GM18508 (cell line): ENCODE data around the gene HOXC11.

ENCODE experiments used
- ATAC-seq: cut with Tn5 transposase; IDR thresholded peaks from one replicate; pipeline ENCODE4 v1.9.1; 2021; ENCODE audit warnings: moderate number of reproducible peaks; ENCODE audit not compliant: insufficient read depth, unreplicated experiment

The HOXC11 gene

DNA sequence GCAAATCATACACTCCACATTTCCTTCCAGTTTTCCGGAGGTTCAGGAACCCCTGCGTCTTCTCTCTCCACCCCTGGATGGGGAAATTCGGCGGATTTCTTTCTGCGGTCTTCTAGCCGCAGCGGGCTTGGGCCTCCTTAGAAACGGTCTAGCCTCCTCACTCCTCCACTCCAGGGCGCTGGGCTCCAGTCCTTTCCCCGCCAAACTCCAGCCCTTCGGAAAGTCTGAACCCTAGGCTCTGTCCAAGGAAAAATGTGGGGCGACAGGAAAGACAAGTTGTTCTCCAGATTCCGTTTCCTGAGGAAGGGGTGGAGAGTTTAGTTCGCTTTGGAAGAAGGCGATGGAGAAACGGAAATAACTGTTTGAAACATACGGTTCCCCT lies 10.6 kb downstream of the HOXC11 start:
- no peak for ATAC-seq

DNA sequence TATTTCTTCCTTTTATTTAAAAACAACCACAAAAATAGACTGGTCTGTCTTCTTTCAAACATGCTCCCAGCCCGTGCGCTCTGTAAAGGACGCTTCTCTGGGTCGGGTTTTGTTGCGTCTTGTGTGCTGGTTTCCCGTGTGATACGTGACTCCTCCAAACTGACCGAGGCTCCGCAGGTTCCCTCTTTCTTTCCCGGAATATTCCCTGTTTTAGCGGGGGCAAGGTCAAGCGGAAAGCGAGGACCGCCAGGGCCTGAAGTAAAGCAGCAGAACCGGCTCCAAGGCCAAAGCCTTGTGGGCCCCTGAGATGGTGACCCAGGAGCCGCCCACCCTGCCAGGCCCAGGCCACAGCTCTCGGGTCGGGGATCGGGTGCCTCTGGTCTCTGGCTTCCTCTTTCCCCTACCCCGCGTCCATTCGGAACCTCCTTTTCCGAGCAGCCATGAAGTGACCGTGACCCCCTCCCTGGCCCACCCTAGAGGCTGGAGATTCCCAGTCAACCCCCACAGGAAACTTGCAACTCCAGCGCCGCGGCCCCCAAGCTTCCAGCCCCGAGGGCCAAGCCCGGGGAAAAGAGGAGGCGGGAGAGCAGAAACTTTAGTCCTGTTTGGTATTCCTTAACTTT lies 11.1 kb downstream of the HOXC11 start:
- ATAC-seq: no peak

DNA sequence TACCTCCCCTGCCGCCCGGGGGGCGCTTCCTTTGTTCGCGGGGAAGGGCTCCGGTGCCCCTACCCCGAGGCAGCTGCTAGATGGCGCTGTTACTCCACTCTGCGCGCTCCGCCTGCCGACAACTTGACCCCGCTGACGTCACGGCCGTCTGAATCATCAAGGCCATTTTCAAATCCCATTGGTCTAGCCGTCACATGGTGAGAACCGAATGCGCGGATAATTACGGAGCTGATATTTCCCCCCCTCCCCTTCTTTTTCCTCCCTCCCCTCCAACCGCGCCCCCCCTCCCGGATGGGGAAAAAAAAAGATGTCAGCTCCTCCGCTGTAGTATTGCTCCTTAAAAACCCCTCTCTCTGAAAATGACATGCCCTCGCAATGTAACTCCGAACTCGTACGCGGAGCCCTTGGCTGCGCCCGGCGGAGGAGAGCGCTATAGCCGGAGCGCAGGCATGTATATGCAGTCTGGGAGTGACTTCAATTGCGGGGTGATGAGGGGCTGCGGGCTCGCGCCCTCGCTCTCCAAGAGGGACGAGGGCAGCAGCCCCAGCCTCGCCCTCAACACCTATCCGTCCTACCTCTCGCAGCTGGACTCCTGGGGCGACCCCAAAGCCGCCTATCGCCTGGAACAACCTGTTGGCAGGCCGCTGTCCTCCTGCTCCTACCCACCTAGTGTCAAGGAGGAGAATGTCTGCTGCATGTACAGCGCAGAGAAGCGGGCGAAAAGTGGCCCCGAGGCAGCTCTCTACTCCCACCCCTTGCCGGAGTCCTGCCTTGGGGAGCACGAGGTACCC lies 12.2 kb downstream of the HOXC11 start, which contains the start of gene HOXC10:
HOXC10 (plus strand) TSS at position 246 of the 791 bp plus-strand sequence; CDS start at position 360, 114 bp downstream.
- no peak for ATAC-seq

DNA sequence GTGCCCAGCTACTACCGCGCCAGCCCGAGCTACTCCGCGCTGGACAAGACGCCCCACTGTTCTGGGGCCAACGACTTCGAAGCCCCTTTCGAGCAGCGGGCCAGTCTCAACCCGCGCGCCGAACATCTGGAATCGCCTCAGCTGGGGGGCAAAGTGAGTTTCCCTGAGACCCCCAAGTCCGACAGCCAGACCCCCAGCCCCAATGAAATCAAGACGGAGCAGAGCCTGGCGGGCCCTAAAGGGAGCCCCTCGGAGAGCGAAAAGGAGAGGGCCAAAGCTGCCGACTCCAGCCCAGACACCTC lies 12.7 kb downstream of the HOXC11 start:
- ATAC-seq: no peak

DNA sequence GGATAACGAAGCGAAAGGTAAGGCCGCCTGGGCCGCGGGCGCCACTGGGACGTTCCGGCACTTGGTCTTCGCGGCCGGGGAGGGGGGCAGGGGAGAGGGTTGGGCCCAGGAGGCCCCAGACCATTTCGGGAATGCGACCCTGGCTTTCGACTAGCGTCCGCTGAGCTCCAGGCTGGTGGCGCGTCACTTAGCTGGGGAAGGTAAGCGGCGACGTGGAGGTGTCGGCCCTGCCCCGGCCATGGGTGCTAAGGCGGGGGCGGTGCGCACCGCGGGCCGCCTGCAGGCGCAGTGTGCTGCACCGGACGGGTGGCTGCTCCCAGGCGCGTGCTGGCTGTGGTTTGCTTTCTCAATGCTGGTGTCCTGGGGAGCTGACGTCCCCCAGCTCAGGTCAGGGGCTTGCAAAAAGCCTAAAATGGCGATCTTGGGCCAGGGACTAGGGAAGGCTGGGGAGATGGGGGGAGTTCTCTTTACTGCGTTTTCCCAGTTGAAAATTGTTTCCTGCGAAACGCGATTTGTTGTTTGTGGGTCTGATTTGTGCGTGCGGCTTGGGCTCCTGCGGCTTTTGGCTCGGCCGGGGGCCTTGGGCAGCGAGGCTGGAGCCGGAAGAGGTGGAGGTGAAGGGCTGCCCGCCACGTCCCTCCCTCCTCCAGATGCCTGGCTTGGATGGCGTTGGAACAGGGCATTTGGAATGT lies 13.2 kb downstream of the HOXC11 start:
- no peak for ATAC-seq

DNA sequence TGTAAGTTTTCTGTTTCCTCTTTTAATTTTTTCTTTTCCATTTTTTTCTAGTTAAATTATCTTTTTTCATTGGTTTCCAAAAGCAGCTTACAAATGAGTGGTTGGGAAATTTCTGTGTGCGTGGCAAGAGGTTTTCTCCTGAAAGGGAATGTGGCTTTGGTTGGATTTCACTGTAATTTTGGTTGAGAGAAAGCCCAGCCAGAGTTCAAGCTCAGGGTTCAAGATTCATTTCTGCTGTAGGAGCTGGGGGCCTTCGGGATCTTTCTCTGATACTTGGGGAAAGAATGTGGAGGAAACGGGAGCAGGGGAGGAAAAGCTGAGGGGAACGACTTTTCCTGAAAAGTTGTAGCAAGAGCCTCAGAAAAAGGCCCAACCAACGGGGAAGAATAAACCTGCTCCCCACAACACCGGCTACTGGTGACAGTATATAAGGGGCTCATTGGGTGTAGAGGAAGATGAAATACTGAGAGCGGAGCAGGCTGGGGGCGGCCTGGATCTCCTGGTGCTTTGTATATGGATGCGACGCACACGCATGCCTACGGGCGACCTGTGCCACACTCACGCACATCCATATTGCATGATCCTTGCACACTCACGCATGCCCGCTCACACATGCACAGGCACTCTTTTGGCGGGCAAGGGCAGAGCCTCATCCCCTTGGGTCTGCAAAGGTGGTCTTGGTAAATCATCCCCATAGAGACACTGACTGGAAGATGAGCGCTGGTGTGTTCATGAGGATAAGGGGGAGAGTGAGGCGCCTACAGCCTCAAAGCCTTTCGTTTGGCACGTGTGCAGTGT lies 14.0 kb downstream of the HOXC11 start:
- no peak for ATAC-seq

DNA sequence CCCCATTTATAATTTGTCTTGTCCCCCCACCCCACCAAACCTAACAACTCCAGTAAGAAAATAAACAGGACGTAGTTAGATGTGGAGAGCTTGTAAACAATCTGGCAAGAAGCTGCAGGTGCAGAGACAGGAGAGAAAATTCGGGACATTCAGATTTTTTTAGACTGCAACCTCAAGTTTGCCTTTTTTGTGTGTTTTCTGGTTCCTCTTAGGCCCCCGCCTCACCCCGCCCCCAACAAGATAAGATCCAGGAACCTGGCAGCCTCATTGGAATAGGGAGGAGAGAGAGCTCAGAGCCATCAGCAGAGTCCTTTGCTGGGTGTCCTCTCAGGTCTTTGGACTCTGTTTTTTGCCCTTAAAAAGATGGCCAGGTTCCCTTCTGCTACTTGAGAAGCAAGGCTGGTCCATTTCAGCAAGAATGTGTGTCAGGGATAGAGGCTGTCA lies 14.9 kb downstream of the HOXC11 start:
- no peak for ATAC-seq

DNA sequence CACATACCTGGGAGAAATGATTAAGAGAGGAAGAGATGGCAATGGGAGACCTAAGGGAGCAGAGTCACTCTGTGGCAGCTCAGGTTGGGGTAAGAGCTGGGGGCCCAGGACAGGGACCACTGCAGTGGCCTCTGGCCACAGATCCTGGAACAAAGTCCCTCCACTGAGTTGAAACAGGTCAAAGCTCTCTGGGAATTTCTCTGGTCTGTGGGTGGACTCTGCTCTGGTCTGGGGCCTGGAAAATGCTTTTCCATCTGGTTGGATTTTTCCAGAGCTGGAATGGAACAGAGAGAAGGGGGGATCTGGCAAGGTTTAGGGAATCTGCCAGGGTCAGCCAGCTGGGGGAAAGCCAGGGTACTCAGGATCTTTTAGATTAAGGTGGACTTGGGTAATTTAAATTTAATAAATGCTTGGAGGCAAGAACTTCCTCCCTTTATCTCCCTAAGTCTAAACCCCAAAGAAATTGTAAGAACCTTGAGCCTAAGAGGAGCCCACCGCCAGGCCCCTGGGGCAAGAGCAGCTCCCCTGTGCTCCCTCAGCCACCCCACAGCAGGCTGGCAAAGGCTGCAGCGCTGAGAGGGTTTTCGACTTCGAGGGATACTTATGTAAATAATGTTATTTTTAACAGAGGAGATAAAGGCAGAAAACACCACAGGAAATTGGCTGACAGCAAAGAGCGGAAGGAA lies 15.8 kb downstream of the HOXC11 start:
- no peak for ATAC-seq

DNA sequence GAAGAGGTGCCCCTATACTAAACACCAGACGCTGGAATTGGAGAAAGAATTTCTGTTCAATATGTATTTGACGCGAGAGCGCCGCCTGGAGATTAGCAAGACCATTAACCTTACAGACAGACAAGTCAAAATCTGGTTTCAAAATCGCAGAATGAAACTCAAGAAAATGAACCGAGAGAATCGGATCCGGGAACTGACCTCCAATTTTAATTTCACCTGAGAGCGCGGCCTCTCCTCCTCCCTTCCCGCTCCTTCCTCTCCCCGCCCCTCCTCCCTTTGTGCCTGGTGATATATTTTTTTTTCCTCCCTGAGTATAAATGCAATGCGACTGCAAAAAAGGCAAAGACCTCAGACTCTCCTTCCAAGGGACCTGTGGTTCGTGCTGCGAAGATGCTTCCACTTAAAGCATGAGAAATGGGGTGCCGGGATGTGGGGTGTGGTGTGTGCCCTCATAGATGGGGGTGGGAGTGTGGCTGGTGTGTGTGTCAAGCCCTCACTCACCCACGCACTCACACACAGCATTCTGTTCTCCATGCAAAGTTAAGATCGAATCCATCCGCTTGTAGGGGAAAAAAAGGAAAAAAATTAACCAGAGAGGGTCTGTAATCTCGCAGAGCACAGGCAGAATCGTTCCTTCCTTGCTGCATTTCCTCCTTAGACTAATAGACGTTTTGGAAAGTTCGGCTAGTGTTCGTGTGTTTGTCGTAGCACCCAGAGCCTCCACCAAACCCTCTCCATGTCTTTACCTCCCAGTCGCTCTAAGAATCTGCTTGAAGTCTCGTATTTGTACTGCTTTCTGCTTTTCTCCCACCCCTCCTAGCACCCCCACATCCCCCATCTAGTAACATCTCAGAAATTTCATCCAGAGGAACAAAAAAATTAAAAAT lies 16.5 kb downstream of the HOXC11 start:
- ATAC-seq: no peak

DNA sequence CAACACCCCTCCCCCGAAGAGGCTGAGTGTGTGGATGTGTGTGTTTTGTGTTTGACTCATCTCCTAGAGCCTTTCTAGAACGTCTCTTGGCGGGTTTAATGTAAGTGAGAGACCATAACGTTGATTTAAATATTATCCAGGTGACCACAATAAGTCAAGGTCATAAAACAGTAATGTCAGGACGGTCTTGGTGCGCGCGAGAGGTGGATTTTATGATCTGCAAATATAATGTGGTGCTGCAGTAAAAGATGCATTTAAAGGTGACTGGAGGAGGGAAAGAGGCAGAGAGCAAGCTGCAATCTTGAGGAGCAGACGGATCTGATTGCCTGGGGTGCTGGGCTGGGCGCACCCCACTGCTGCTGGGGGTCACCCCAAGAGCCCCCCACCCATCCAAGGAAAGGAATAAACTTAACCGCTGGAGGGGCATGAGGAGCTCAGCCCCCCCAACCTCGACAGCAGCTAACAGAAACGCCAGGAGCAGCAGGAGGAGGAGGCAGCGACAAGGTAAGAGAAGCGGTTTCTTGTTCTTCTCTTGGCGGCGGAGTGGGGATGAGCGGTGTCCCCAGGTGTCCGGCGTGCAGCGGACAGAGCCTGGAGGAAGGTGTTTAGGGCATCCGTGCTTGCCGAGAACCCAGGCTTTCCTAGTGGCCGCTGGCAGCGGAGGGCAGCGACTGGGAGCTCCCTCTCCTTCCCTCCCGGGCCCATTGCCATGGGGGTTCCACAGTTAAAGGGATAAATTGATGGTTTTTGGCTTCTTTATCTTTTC lies 17.6 kb downstream of the HOXC11 start:
- ATAC-seq: no peak

DNA sequence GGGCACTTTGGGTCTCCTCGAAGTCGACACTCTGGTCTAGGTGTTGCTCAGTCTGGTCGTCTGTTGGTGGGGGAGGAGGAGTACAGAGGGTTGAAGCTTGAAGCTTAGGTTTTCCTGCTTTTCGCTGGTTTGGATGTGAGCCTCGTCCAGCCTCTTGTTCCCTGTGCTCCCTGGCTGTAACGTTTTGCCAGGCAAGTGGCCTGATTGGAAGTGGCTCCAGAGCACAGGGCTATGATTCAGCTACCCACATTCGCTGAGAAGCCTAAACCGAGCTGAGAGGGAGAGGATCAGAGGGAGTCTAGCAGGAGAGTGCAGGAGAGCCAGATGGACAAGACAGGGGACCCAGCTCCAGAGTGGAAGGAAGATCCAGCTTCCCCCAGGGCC lies 18.1 kb downstream of the HOXC11 start:
- no peak for ATAC-seq

DNA sequence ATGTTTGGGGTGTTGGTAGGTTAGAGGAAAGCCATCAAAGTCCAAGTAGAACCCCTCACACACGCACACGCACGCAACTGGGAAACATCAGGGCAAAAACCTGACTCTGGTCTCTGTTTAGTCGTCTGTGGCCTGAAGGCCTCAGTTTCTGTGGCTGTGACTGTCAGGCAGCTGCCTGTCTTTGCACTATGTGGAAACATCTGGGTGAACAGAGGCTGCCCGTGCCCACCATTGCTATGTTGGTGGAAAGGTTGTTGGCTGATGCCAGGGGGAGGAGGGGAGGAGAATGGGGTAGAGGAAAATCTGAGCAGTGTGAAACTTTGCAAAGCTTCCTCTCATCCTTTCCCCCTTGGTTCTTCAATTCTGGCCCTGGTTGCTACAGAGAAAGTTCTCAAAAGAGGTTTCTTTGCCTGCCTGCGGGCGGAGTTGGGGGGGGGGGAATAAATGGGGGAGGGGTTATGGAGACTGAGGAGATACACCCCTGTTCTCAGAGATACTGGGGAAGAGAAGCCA lies 19.5 kb downstream of the HOXC11 start:
- ATAC-seq: no peak

DNA sequence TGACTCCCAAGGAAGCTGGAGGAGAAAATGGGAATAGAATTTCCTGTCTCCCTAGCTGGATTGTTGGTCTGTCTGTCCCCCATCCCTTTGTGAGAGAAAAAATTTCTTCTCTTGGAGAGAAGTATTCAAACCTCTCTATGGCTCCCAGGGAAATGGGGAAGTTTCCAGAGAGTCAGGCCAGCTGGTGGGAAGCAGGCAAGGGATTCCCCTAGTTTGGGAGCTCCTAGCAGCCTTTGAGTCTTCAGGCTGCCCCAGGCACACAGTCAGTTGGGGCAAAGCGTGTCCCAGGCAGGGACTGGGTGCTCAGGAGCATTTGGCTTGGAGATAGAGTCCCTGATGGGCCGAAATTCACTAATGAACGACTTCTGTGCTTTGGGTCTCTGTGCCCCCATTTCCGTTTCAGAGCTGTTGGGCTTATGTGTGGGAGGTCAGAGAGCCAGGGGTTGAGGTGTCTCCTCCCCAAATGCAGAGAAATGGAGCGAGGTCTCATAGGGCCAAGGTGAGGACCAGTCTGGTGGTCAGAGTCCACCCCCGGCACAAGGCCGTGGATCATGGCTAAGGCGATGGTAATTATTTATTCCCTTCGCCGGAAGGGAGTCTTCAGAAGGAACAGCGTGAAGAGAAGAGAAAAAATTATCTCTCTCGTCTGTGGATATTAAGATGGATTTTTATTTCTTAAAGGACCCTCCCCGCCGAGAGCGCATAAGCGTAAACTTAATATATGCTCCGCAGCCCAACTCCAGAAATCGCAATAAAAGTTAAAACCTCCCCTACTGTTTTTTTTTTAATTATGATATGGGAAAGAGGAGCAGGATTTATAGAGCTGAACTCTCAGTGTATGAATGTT lies 20.5 kb downstream of the HOXC11 start:
- no peak for ATAC-seq

DNA sequence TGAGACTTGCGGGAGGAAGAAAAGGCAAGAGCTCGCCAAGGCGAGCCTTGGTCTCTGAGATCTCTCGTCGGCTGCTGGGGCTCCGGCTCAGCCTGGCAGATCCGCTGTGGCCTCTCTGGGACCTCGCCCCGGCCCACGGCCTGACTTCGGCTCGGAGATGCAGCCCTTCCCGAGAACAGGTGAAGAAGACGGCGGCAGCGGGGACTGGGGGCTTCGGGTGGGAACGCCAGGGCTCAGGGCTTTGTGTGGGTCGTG lies 21.0 kb downstream of the HOXC11 start:
- ATAC-seq: no peak

DNA sequence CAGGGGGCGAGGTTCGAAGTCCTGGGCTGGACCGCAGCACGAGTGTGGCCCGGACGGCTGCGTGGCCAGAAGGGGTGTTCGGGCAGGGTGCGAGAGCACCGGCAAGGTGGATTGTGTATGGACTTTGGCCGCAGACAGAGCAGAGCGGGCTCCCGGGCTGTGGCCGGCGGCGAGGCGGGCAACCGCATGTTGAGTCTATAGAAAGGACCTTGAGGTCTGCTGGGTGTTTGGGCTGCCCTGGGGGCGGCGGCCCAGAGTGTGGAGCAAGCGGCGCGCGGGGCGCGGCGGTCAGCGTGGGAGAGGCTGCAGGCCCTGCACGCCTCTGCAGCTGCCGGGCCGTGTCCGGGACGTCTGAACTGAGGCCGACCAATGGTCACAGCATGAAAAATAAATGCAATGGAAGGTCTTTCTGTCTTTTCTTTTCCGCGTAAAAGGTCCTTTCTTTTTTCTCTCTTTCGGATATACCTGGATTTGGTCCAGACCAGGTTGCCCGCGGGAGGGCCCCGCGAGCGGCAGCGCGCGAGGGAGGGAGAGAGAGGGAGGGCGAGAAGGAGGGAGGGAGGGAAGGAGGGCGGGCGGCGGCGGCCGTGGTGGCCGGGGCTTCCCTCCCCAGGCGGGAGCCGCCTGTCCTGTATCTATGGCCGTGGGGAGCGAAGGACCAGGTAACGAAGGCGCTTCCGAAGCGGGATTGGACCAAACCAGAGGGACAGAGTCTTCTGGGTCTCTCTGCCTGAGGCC lies 21.5 kb downstream of the HOXC11 start:
- ATAC-seq: no peak

DNA sequence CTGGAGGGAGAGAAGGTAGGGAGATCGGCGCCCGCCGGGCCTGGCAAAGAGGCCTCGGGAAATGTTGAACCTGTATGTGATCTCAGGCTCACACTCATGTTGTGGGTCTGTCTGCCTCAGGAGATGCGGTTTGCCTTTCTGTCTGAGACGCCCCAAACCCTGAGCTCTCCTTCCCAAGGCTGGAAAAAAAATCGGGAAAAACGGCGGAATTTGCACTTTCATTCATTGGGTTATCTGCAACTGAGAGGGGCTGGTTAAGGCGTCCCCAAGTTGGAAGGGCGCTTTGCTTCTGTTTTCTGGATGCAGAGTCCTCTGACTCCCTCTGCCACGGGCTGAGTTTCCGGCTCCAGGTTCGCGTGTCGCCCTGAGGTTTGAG lies 22.1 kb downstream of the HOXC11 start:
- ATAC-seq: no peak
